OCI-LY3 (cell line): ENCODE measurements around the gene SNX13.
A peak's percentile ranks its signal among the peaks of the same experiment; 100 is the strongest.

Source experiments
- H2AFZ ChIP-seq: fragments of 200-600, 300-600 bp; shearing (Covaris generic); 2 replicates; pipeline ENCODE4 v1.6.0; 2014; ENCODE audit warnings: antibody characterized with exemption, low read depth, low read length
- H3K27ac ChIP-seq: fragments of 200-600, 300-600 bp; sonication (generic); 2 replicates; pipeline ENCODE4 v1.5.1; 2014; ENCODE audit warnings: mild to moderate bottlenecking, low read length, moderate library complexity, mixed read lengths
- H3K27me3 ChIP-seq: fragments of 200-600, 300-600 bp; sonication (generic); 2 replicates; pipeline ENCODE4 v1.6.1; 2014; ENCODE audit warnings: low read depth, low read length, mixed read lengths
- H3K36me3 ChIP-seq: fragments of 200-600, 300-600 bp; sonication (generic); replicated peaks from 2 replicates; pipeline ENCODE3; 2014; ENCODE audit warnings: low read depth, low read length, mixed read lengths
- H3K4me1 ChIP-seq: fragments of 300-600, 200-600 bp; sonication (generic); 2 replicates; pipeline ENCODE4 v1.6.1; 2014; ENCODE audit warnings: low read length, mixed read lengths
- H3K4me2 ChIP-seq: fragments of 200-600, 300-600 bp; sonication (generic); 2 replicates; pipeline ENCODE4 v1.6.1; 2014; ENCODE audit warnings: low read length, mixed read lengths
- H3K4me3 ChIP-seq: fragments of 300-600, 200-600 bp; sonication (generic); 2 replicates; pipeline ENCODE4 v1.5.1; 2014; ENCODE audit warnings: antibody characterized with exemption, mild to moderate bottlenecking, low read length, moderate library complexity
- H3K79me2 ChIP-seq: fragments of 300-600, 200-600 bp; shearing (Covaris generic); 2 replicates; pipeline ENCODE4 v1.6.1; 2014; ENCODE audit warnings: mild to moderate bottlenecking, low read length, mixed read lengths
- H3K9ac ChIP-seq: fragments of 300-600, 200-600 bp; shearing (Covaris generic); 2 replicates; pipeline ENCODE4 v1.6.0; 2014; ENCODE audit warnings: mild to moderate bottlenecking, low read length, moderate library complexity
- H3K9me3 ChIP-seq: fragments of 200-600, 300-600 bp; shearing (Covaris generic); 2 replicates; pipeline ENCODE4 v1.6.1; 2014; ENCODE audit warnings: low read length, mixed read lengths; ENCODE audit not compliant: insufficient read depth
- H4K20me1 ChIP-seq: fragments of 200-600, 300-600 bp; sonication (generic); 2 replicates; pipeline ENCODE4 v1.6.1; 2016; ENCODE audit warnings: low read length, mixed read lengths; ENCODE audit not compliant: insufficient read depth
- CTCF ChIP-seq: fragments of 200-600, 300-600 bp; sonication (generic); IDR thresholded peaks from 2 replicates; pipeline ENCODE4 v1.5.1; 2014; ENCODE audit warnings: antibody characterized with exemption, low read length, low read depth
- EZH2phosphoT487 ChIP-seq: fragments of 200-600 bp; shearing (Covaris generic); IDR thresholded peaks from 2 replicates; pipeline ENCODE4 v1.6.1; 2018; ENCODE audit warnings: antibody characterized with exemption, mixed run types, low read depth

SNX13 gene

GRCh38 chr7:17879075-17879661, 61.1 kb downstream of the SNX13 start:
- TF ChIP-seq EZH2phosphoT487 (no peak), CTCF (no peak)
- Histone ChIP-seq H4K20me1 (no peaks in the 10 kb centered on the region), H3K9me3 (no peaks in the 10 kb centered on the region), H3K27ac (no peak overlapping the region), H3K4me3 (no peak overlapping the region), H3K36me3 (no peaks in the 10 kb centered on the region), H3K79me2 (no peaks in the 10 kb centered on the region), H3K4me2 (no peak overlapping the region), H3K27me3 (no peaks in the 10 kb centered on the region), H3K4me1 (no peaks in the 10 kb centered on the region), H3K9ac (no peak overlapping the region), H2AFZ (no peak overlapping the region)

- H3K79me2 ChIP-seq = no peaks in the 10 kb centered on the region
- H3K27ac ChIP-seq = no peak overlapping the region
- no peaks in the 10 kb centered on the region for H3K27me3 ChIP-seq
- no peaks in the 10 kb centered on the region for H3K9me3 ChIP-seq
- H3K4me2 ChIP-seq = no peak overlapping the region
- no peak for TF ChIP-seq EZH2phosphoT487
- H2AFZ ChIP-seq = no peak overlapping the region
- no peaks in the 10 kb centered on the region for H3K4me1 ChIP-seq
- H4K20me1 ChIP-seq = no peaks in the 10 kb centered on the region
- no peaks in the 10 kb centered on the region for H3K36me3 ChIP-seq
- no peak overlapping the region for H3K9ac ChIP-seq
- no peak overlapping the region for H3K4me3 ChIP-seq
Observed at GRCh38 chr7:17878627-17879026, 61.7 kb downstream of the SNX13 start.

DNA sequence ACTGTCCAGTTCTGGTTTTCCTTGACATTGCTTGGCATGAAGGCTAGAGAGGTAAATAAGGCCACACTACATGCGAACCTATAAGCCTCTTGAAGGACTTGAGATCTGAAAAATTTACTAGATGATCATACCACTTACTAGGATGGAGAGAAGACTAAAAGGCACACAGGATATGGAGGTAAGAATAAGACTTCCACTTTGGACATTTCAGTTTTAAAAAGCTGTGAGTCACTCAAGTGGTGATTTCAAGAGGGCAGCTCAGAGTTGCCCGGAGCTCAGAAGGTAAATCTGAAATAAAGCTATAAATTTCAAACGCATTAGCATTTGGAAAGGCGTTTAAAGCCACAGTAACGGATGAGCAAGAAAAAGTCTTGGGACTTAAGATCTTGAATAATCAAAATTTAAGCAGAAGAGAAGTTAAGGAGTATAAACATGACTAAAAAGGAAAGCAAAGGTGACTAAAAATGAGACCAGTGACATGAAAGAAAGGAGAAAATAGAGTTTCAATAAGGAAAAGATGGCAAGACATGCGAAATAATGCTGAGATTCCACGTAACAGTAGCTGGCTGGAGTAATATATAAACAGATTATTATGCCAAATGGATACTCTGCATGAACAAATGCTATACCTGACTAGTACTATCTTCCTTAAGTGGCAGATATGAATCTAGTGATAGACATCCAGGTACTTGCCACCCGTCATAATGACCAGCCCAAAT, 68.3 kb downstream of the SNX13 start:
- Histone ChIP-seq H3K4me3 (peak overlapping the region; percentile 12; the same call in 1 of the 2 replicates), H3K9me3 (no peaks in the 10 kb centered on the region), H3K4me2 (peak overlapping the region; percentile 45), H3K27ac (no peak overlapping the region), H3K79me2 (no peaks in the 10 kb centered on the region), H3K36me3 (peaks cover 21% of the 10 kb centered on the region), H2AFZ (no peak overlapping the region), H3K27me3 (no peaks in the 10 kb centered on the region), H3K4me1 (peaks cover 15% of the 10 kb centered on the region), H4K20me1 (peaks cover 7% of the 10 kb centered on the region; the same call in 1 of the 2 replicates), H3K9ac (no peak overlapping the region)
- no peak for TF ChIP-seq CTCF
- TF ChIP-seq EZH2phosphoT487 = no peak

DNA sequence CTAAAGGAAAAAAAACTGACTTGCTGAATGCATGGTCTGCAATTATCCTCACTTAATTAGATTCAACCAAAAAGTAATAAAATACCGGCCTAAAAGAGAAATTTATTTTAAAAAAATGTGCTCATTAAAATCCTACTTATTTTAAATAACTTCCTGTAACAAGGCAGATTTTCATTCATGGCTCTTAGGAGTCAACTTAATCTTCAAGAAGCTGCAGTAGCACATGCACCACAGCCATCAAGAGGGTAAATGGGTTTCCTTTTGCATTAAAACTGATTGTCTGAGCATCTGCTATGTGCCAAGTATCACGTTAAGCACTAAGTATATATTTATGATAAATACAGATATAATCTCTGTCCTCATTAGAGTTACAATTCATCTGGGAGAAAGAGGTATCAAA, 69.9 kb downstream of the SNX13 start:
- H3K36me3 ChIP-seq = peaks cover 24% of the 10 kb centered on the region
- no peak overlapping the region for H2AFZ ChIP-seq
- TF ChIP-seq EZH2phosphoT487 = no peak
- no peak for TF ChIP-seq CTCF
- H3K9me3 ChIP-seq = no peaks in the 10 kb centered on the region
- peaks cover 7% of the 10 kb centered on the region; the same call in 1 of the 2 replicates for H4K20me1 ChIP-seq
- no peak overlapping the region for H3K4me2 ChIP-seq
- no peak overlapping the region for H3K27ac ChIP-seq
- H3K9ac ChIP-seq = no peak overlapping the region
- H3K79me2 ChIP-seq = no peaks in the 10 kb centered on the region
- no peak overlapping the region for H3K4me3 ChIP-seq
- peaks cover 15% of the 10 kb centered on the region for H3K4me1 ChIP-seq
- no peaks in the 10 kb centered on the region for H3K27me3 ChIP-seq
